Cortex of kidney (tissue), 1 donor: ENCODE data around the gene ZIC4.

Source experiments
- DNase-seq: peaks from one replicate; lab custom pipeline; 2025; lab: John Stamatoyannopoulos, UW

Gene ZIC4

DNA sequence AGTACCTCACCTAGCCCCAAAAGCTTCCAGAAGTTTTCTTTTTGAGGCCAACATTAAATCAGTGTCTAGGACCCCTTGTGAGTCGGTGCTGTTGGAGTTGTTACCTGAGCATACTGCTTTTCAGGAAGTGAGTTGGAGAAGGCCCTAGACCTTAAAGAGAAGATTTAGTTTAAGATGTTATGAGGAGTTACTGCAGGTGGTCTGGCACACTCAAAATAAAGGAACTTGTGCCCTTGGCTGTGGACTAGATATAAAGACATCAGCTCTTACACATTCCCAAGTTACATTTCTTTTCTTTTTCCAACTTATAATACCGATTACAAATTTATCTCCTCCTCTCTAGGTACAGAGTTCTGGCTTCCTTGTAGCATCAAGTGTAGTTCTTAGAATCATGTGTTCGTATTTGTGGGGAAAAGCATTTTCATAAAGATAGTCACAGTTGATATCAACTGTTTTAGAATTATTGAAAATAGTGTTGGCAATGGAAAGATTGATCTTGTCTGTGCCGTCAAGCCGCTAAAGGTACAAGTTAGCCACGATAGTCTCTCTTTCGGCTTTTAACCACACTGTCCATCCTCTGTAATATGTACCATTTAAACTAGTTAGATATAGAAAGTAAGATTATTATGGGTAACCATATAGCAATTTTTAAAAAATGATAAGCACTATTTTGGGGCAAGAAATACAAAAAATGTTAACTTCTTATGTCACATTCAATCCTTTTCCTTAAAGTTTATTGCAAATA lies 11.4 kb upstream of the ZIC4 start:
- no peak for DNase-seq

DNA sequence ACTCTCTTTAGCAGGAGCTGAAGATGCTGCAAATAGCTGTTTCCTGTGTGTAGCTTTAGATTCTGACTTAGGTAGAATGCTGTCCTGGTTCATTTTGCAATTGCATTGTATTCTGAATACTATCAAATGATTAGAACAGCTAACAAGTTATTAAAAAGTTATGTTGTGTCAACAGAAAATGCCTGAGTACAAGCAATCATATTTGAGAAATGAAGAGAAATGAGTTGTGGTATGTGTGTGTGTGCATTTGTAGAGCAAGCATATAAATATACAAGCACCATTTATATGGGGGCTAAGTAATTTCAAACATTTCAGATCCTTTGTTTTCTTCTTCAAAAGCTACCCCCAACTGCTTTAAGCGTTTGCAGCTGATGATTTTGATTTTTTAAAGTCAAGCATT lies 10.6 kb upstream of the ZIC4 start:
- DNase-seq, result no peak

DNA sequence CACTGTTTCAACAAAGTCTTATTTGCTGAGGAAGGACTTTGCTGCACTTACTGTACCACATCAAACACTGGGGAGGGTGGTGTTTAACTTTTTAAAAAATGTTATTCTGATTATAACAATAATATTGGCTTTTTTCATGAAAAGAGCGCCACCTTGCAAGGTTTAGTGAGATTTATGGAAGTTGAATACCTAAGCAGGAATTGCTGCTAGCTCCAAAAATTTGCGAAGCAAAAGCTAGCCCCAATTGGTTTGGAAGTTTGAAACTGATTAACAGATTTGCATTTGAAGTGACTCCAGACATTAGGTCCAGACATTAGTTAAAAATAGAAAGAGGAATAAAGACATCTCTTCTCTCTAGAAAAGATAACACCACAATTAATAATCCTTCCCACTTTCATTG lies 9.5 kb upstream of the ZIC4 start:
- no peak for DNase-seq

DNA sequence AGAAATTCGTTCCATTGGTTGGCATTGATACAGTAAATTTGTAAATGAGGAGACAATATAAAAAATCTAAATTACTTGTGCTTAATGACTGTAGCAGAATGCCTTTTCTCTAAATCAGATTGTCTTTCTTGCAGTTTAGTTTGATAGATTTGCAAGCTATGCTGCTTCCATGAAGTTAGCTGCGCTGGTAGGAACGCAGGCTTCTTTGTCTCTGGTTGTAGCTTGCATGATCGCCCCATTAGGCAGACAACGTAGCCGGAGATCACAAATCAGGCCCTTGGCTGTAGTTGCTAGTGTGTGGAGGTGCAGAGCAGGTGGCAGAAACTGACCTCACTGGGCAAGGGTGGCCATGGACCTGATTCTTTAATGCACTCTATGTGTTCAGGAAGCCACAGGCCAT lies 8.9 kb upstream of the ZIC4 start:
- DNase-seq, result no peak

DNA sequence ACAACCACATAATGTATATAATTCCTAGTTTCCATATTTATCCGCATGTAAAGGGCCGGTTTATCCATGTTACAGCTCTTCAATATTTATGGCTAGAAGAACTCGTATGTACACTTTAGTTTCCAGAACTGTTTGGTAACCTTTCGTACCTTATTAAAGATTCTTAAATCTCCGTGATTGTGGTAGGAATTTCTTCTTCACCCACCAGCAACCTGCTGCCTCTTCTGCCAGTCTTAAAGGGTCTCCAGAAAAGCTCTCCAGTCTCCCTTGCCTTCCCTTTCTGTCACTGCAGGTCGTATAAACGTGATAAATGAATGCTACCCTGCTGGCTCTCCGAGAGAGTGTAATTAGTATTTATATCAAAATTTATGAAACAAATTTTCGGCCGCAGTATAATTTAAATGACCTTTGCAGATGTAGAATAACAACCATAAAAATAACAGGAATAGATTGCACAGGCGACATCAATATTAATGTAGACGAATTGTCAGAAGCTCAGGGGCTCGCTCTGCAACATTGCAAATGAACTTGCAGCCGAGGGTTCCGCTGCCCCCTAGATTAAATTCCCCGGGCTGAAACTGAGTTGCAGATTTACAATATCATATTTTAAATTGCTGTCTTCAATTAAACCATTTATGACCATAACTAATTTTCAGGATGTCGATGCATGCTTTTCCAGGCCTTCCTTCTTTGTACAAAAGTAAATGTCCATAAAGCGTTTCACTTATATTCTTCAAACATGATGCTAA lies 8.2 kb upstream of the ZIC4 start:
- no peak for DNase-seq

DNA sequence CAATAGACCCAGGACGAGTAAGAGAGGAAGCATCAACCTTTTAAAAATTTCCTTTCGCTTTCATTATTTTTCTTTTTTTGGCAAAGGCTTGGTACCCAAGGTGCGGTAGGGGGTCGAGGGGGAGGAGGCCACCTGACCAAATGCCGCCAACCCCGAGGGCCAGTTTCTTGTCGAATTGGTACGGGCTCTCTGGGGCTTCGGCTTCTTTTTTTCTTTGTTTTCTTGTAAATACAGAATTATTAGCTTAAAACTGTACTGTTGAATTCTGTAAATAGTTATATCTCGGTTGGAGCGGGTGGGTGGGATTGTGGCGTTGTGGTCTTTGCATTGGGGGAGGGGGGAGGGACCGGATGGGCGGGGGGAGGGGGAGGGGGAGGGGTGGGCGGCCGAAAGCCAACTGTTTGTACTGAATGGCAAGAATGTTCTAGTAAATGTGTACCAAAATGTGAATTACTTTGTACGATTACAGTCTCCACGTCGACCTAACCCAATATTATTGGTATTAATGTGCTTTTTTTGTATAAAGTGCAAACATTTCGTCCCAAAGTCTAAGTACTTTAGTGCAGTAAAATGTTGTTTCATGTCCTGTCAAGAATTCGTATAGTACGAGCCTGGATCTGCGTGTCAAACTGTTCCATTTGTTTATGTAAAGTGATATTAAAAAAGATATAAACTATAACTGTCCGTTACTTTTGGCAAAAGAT lies 7.5 kb upstream of the ZIC4 start:
- no peak for DNase-seq

DNA sequence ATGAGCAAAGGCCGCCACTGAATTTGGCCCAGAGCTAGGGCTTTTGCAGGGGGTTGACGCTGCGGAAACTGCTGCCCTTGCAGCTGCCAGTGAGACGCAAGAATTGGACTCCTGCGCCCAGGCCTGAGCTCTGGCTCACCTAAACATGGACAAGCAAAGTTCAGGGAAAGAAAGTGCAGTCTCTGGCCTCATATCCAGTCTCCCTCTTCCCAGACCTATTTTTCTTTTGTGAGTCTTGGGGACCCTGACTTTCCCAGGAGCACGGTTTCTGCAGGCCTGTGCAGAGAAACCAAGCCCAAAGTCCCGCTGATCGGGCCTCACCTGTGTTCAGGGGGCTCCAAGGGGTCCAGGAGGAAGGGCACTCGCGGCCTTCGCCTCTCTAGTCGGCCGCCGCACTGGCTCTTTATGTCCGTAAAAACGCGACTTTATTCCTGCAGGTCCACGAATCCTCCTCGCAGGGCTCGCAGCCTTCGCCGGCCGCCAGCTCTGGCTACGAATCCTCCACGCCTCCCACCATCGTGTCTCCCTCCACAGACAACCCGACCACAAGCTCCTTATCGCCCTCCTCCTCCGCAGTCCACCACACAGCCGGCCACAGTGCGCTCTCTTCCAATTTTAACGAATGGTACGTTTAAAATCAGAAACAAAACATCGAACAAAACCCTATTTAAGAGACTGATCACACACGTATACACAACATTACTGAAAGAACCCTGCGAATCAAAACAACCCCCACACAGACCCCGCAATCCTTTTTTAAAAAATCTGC lies 6.8 kb upstream of the ZIC4 start:
- no peak for DNase-seq

DNA sequence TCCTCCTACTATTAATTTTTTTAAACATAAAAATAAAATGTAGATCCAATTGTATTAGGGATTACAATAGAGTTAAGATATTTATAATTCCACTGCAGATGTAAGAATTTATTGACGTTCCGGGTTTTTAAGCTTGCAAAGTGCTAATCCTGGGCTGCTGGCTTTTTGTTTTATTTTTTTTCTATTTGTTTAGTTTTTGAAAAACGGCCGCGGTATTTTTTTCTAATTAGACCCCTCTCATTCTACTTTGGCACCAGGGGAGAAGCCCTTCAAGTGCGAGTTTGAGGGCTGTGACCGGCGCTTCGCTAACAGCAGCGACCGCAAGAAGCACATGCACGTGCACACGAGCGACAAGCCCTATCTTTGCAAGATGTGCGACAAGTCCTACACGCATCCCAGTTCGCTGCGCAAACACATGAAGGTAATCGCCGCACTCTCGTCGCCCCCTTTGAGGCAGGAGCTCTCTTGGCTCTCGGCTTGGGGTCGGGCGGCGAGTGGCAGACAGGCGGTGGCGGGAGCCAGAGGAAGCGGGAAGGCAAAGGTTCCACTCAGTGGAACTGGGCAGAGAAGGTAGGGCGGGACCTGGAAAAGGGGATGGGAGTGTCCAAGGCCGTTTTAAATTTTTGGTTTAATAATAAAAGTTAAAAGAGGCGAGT lies 6.0 kb upstream of the ZIC4 start:
- no peak for DNase-seq

DNA sequence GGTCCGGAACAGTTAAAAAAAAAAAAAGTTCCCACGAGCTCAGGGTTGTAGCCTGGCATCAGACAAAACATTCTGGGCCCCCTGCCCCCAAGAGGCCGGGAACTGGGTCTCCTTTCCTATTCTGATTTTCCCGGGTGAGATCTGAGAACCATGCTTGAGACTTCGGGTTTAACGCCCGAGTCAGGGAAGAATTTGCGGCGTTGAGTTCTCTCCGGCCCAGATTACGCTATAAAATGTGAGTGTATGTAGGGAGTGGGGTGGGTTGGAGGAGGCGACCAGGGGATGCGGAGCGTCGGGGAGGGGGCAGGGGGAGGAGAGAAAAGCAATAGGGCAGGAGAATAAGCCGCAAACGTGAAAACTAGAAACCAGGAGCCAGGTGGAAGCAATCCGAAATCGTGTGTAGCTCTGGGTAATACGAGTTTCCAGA lies 5.5 kb upstream of the ZIC4 start:
- DNase-seq, result no peak

DNA sequence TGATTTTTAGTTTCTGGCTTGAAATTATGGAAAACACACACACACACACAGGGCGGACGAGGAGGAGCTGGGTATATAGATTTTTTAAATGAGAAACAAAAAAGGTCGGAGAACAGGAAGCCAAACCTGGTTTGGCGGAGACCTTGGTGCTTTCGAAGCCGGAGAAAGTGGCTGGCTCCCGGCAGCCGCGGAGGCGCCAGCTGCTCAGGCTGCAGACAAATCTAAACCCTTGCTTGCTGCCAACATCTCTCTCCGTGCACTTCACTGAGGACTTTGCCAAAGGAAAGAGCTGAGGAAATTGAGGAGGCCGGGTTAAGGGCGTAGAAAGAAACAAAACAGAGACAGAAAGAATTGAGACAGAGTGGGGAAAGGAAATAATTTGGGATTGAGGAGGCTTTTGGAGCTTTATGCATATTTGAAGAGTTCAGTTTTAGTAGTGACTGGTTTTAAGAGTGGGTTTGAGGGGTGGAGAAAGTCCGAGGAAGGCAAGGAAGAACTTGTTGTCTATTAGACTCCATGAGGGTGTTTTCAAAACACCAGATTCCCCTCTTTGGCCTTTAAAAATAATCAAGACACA lies 5.0 kb upstream of the ZIC4 start:
- DNase-seq, result no peak

DNA sequence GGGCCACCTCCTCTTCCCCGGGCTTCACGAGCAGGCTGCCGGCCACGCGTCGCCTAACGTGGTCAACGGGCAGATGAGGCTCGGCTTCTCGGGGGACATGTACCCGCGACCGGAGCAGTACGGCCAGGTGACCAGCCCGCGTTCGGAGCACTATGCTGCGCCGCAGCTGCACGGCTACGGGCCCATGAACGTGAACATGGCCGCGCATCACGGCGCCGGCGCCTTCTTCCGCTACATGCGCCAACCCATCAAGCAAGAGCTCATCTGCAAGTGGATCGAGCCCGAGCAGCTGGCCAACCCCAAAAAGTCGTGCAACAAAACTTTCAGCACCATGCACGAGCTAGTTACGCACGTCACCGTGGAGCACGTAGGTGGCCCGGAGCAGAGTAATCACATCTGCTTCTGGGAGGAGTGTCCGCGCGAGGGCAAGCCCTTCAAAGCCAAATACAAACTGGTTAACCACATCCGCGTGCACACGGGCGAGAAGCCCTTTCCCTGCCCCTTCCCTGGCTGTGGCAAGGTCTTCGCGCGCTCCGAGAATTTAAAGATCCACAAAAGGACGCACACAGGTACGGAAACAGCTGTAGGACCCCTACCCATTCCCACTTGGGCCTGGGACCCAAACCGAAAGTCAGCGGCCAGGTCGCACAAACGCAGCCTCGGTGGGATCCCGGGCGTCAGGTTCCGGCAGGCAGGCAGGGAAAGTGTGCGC lies 4.3 kb upstream of the ZIC4 start:
- DNase-seq, result no peak

DNA sequence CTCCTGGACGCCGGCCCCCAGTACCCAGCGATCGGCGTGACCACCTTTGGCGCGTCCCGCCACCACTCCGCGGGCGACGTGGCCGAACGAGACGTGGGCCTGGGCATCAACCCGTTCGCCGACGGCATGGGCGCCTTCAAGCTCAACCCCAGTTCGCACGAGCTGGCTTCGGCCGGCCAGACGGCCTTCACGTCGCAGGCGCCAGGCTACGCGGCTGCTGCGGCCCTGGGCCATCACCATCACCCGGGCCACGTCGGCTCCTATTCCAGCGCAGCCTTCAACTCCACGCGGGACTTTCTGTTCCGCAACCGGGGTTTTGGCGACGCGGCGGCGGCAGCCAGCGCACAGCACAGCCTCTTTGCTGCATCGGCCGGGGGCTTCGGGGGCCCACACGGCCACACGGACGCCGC lies 3.8 kb upstream of the ZIC4 start:
- DNase-seq, result no peak

DNA sequence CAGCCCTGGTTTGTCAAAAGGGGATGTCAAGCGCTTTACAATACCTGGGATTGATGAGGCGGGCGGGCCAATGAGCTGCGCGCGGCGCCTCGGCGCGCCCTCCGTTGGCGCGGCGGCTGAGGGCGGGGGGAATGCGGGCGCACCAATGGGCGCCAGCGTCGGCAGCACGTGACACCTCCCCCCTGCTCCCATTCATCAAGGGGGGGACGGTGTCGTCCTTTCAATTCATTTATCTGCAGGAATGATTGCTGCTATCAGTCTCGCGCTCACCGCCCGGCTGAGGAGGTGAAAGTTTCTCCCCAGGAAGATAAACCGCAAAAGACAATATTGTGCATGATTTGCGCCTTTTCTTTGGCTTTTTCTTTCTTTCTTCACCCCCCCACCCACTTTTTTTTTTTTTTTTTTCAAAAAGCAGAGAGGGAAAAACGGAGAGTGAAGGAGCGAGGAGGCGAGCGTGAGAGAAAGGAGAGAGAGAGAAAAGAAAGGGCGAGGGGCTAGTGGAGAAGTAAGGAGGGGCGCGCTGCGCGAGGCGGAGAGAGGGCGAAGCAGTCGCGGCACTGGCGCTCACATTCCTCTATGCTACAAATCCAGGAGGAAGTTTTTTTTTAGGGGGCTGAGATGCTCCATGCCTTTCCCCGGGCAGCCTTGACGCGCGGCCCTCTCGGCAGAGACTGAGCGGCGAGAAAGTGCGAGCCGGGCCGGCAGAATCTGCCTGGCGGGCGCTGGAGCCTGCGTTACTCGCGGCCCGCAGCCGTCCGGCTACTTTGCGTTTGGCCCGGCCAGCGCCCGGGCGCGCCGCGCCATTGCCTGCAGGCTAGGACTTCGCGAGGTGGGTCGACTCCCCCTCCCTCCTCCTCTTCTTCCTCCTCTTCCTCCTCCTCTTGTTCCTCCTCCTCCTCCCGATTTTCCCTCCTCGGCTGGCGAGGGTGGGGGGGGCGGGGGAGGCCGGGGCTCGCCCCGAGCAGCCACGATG lies 3.1 kb upstream of the ZIC4 start, which contains the start of gene ZIC1:
TSS of gene ZIC1 (plus strand) at position 223 of the 973 bp plus-strand sequence. CDS start at position 971, 748 bp downstream.
- DNase-seq, result no peak

DNA sequence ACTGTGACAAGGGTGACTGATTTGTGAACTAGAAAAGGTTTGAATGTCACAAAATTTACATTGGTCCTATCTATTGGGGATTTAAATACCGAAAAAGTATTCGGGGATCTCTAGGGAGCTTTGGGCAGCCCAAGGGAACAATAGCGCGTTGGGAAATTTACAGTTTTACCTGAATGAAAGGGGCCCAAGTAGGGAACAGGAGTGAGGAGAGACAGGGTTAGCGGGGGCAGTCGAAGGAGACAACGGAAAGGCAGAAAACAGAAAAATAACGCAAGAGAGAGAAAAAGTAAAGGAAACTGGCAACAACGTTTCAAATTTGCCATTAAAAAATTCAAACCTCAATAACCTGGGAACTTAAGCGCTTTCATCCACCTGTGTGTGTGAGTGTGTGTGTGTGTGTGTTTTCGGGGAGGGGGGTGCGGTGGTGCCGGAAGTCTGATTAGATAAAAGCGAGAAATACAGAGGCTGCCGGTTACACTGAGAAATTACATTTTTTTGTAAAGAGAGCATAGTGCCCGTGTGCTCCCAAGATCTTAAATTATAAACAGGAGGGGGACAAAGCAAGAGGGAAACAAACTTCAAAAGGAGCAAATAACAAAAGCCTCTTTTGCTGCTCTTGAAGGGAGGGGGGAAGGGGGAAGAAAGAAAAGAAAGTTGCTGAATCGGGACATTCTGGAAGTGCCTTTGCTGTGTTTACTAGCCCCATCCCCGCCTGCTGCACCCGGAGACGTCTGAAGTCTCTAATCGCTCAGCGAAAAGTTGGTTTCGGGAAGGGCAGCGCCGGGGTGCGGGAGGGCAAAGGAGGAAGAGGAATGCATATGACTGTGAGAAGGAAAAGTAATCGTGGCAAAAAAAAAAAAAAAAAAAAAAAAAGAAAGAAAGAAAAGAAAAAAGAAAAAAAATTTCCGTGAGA lies 2.1 kb upstream of the ZIC4 start:
- DNase-seq, result no peak

DNA sequence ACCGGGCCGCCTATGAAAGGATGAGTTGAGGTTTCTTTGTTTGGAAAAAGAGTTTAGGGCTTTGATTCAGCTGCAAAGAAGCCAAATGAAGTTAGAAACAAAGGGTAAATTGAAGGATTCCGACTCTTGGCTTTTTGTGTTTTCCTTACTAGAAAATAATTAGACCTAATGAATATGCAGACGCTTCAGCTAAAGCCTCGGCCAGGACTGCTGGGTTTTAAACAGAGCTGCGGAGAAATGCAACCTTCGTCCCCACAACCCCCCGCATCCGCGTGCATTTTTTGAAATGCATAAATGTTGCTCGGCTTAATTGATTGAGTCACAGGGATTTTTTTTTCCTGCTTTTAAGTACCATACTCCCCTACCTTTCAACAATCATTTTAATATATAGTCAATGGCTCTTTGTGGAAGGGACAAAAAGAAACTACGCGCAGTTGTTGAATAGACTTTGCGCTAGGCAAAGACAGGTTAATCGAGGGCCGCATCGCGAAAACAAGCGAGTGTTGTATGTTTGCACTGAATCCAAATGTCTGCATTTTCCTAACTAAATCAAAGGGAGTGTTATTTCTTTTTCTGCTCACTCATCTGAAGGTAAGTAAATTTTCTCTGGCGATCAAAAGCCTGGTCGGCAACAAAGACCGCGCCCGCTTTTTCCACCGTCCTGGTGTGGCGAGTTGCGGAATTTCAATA lies 1.3 kb upstream of the ZIC4 start:
- DNase-seq, result no peak

DNA sequence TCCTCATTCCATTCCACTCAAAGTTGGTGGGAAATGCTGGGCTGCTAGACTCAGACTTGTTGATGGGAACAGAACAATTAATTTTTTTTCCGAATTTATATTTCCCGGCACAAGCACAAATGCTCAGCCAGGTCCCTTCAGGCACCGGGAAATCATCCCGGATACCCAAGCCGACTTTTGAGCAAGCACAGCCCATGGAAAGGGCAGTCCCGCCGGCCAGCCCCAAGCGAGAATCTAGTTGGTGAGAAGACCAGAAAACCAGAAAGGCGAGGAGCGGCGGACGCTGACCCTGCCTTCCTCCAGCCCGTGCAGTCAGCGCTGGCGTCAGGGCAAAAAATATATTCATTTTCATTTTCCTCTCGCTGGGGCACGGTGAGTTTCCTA lies 763 bp upstream of the ZIC4 start:
- DNase-seq, result no peak

DNA sequence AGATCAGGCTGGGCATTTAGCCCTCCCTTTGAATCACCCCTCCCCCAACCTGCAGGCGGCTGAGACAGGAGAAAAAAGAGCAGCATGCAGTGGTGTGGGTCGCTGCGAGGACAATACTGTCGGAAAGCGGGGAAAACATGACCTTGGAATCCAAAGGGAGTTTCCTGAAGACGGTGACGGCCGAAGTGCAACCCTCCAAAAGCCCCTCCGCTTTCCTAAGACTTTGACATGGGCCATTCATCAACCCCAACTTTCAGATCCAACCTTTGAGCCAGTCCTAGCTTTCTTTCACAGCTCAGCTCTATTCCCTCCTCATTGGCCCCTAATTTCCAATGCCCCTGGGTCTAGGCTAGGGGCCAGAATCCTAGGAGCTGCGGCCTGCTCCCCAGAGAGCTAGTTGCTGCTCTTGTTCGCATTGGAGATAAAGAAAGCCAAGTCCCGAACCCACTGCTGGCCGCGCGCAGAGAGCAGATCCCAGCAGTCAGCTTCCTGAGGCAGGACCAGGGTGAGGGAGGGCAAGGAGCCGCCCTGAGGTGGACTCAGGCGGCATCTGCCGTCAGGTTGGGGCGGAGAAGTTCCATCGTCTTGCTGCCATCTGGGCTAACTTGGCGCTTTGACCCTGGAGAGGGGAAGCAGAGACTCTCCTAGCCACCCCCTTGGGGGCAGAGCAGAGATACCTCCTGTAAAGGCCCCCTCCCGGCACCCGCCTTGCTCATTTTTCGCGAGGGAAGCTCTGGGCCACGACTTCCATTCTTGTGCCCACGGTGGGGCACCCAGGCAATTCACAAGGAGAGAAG lies 914 bp downstream of the ZIC4 start:
- no peak for DNase-seq
